NCI-H2171 treated with DMSO at 0.1 percent for 48 hours (cell line): ENCODE measurements around the gene LAGE3.

Experiments
- DNase-seq: peaks from one replicate; lab custom pipeline; 2025; lab: John Stamatoyannopoulos, UW

LAGE3 gene, protein sequence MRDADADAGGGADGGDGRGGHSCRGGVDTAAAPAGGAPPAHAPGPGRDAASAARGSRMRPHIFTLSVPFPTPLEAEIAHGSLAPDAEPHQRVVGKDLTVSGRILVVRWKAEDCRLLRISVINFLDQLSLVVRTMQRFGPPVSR

DNA sequence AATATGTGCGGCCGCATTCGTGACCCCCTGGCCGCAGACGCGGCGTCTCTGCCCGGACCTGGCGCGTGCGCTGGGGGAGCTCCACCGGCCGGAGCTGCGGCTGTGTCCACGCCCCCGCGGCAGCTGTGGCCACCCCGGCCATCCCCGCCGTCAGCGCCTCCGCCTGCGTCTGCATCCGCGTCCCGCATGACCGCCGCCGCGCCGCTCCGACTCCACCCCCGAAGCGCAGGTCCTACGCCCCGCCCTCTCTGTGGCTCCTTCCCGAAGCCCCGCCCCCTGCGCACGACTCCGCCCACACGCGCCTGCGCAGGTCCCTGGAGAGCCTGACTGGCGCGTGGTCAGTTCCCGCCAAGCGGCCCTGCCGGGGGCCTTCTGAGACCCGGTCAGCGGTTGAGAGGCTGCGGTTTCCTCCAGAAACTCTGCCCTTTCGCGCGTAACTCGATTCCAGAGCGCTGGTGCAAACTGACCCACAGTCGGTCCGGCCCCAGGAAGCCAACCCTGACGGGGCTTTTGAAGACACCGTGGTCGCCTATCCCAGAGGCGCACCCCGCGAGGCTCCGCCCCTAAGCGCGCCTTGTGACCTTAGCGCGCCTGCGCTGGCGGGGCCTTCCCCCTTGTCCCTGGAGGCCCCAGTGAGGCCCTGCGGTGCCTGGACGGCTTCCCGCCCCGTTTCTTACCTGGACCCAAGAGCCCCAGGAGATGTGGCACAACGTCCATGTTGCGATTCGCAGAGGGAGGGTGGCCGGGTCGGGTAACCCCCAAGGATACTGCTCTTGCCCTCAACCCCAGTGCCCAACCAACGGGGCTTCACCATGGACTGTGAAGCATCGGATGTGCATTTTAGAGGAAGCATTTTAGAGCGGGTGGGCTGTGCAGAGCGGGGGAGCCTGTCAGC is at the start of gene LAGE3:
Gene LAGE3, minus strand, starts transcription at position 554 of the 895 bp plus-strand sequence. Its CDS starts 366 bp downstream, at position 188.
- DNase-seq, result peak; percentile 80

DNA sequence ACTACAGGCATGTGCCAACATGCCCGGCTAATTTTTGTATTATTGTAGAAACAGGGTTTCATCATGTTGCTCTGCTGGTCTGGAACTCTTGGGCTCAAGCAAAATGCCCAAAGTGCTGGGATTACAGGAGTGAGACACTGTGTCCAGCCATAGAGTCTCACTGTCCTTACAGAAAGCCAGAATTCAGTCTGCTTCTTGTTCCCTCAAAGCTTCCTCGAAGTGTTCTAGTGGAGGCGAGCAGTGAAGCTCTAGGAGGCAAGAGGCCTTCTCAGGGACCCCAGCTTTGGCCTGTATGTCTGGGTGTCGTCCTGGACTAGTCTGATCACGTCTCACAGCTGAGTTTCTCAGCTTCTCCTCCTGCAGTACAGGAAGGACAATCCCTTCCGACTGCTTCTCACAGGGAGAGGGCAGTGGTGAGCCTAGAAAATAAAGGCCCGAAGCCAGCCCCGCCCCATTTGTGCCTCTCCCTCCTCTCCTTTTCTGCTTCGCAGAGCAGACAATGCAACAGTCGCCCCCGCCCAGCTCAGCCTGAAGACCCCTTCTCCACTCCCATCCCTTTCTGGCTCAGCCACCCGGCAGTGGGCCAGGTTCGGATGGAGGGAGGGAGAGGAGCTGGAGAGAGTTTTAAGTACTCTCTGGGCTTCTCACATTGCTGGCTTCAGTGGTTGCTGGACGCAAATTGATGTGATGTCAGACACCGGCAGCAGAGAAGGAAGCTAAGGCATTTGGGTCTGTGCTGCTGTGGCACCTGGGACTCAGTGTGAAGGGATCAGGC is 48.0 kb upstream of the LAGE3 start:
- DNase-seq, result peak; percentile 65

DNA sequence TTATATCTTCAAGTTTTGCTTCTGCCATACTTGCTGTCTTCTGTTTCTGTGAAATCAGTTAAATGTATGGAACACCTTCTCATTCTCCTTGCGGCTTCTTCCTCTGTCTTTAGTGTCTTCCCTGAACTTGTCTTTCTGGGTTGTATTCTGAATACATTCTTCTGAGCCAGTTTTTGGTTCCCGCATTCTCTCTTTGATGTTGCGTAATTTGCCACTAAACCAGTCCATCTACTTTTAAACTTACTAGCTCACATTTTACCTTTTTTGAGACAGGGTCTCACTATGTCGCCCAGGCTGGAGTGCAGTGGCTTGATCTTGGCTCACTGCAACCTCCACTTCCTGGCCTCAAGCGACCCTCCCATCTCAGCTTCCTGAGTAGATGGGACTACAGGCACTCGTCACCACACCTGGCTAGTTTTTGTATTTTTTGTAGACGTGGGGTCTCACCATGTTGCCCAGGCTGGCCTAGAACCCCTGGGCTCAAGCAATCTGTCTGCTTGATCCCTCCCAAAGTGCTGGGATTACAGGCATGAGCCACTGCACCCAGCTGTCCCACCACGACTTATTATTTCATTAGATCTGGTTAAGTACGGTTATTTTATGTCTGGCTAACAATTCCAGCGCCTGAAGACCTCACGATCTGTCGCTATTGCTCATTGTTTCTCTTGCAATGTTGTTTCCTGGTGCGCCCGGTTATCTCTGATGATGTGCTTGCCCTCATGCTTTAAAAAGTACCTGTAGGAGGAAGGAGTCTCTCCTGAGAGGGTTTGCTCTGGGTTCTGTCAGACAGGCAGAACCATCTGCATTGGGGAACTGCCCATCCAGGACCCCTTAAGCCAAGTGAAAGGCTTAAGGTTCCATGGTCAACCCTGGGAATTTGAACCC is 46.8 kb upstream of the LAGE3 start:
- DNase-seq, result no peak

DNA sequence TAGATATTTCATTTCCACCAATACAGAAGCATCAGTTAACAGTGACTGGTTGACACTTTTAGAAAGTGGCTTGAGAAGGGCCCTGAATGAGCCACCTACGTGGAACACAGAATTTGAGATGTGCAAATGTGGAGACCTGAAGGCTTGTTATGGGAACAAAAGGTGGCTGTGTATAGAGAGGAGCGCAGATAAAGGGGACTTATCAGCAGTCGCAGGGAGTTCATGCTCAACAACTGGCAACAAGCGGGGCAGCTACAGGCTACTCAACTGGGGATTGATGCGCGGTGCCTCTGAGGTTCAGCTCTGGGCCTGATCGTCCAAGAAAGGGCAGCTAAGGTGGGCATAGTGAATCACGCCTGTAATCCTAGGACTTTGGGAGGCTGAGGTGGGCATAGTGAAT is 40.3 kb upstream of the LAGE3 start:
- DNase-seq, result no peak

DNA sequence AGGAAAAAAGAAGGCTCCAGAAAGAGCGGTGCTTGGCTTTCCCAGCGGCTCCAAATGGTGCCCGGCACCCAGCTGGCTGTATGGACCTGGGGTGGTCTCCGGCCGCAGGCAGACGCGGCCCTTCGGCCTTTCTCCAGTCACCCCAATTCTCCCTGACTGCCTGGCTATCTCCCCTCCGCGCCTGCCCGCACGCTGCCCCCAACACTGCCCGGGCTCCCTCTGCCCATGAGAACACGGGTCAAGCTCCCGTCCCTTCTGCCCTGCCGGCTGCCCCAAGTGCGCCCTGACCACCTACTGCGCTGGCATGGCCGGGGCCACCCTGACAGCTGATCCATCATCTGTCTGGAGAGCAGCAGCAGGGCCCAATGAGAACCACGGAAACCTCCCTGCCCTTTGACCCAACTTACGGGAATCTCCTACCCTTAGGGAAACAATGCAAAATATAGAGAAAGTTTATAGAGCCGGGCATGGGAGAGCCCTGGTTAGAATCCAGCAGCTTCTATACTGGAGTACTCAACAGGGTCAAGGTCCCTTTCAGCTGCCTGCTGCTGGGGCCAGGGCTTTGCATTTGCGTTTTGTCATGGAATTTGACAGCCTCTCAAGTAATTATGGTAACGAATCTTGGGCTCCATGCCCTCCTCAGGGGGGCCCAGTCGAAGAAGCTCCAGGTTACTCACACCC is 38.2 kb upstream of the LAGE3 start:
- no peak for DNase-seq

DNA sequence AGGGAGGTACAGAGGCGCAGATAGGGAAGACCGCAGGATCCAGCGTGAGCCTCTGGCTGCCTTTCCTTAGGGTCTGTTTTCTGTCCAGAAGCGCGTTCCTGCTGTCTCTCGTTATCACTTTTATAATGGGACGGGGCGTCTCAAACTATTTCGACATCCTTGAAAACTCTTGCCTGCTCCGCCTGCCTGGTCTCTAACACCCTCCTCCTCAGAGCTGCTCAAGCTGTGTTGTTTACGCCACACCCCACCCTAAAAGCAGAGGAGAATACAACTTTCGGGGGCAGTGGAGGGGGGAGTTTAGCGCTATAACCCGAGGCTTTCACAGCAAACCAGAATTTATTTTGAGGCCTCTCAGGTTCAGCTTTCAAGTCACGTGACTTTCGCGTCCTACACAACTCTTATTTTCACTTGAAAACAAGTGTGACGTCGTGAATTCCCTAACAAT is 37.6 kb upstream of the LAGE3 start:
- DNase-seq, result no peak

DNA sequence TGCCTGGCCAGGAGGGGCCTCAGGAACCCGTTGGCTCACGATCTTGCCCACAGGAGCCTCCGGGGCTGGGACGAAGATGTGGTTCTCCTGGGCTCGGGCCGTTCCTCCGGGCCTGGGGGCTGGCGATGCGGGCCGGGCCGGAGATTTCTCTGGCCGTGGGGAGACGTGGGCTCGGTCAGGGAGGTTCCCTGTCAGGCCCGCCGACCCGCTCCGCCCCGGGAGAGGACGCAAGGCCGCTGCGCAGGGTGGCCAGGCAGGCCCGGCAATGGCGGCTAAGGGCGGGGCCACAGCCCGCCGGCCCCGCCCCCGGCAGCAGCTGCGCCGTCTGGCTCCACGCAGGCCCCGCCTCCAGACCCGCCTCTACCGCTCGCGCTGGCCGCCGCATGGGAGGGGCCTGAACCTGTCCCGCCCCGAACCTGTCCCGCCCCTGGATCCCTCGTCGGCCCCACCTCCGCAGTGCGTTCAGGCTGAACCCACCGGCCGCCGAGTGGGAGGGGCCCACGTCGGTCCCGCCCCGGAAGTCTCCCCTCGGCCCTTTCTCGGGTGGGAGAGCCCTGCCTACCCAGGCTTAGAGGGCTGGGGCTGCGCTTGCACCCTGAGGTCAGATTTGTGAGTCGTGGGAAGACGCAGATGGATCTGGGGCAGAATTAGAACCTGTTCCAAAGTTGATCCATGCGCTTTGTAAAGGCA is 37.0 kb upstream of the LAGE3 start, which contains the start of gene FAM3A:
Gene FAM3A, minus strand, starts transcription at position 267 of the 690 bp plus-strand sequence. CDS start 460 bp downstream, outside the sequence.
- DNase-seq, result peak; percentile 78

DNA sequence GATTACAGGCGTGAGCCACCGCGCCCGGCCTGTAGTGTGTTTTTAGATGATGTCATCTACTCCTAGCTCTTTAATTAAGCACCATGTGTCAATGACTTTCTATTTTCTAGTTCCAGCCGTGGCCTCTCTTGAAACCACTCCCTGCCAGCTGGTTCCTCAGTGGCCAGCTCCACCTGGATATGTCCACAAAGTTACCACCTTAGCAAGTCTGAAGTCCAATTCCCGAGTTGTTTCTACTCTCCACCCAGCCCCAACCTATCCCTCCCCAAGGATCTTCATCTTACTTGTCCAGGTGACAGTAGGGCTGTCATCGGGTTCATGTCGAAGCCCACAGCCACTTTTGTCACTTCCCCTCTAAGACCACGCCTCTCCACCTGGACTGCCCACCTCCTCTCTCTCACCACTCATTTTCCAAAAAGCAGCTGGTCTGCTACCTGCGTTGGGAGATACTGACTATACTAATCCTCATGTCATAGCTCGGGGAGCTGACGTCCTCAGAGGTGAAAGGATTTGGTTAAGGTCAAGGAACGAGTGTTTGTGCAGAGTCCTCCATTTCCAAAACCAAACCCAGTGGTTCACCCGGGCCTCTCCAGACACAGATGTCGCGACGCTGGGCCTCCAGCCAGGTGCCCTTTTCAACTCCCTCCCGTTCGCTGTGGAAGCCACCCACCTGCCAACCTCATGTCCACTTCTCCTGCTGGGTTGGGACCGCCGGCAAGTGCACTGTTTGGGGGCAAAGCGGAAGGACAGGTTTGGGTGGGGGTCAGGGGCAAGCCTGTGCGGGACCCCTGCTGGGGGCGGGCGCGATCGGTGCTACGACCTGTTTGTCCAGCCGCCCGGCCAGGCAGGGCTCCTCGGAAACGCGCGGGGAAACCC is 36.2 kb upstream of the LAGE3 start:
- DNase-seq, result peak; percentile 19

DNA sequence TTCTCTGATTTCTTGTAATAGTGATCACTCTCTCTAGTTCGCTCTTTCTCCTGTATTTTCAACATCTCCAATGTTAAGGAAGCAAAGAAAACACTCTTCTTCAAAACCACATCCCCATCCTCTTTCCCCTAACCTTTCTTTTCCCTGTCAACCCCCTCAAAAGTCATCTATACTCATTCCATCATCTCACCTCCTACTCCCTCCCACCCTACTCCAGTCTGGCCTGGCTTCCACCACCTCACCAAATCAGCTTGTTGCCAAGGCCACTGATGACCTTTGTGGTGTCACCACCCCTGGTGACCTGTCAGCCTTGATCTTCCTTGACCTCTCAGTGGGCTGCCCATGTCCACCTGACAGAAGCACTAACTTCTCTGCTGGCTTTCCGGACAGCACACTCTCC is 34.6 kb upstream of the LAGE3 start:
- no peak for DNase-seq

DNA sequence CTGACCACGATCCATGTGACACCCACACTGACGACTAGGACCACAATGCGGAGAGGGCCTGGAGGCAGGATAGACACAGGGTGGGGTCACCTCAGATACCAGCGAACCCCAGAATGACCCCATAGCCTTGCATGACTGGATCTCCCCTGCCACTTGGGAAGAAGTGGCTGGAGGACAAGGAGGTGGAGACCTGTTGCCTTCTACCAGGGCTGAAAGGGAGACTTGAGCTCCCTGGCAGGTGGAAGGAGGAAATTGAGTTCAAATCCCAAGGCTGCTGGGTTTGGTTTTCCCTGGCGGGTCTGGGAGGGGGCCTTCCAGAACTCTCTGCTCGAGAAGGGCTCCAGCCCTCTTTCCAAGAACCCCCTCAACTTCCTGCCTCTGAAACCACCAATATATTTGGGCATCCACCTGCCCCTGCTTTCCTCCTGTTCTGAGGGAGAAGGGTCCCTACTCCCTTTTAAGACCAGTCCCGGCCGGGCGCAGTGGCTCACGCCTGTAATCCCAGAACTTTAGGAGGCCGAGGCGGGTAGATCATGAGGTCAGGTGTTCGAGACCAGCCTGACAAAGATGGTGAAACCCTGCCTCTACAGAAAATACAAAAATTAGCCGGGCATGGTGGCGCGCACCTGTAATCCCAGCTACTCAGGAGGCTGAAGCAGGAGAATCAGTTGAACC is 33.9 kb upstream of the LAGE3 start:
- DNase-seq, result no peak

DNA sequence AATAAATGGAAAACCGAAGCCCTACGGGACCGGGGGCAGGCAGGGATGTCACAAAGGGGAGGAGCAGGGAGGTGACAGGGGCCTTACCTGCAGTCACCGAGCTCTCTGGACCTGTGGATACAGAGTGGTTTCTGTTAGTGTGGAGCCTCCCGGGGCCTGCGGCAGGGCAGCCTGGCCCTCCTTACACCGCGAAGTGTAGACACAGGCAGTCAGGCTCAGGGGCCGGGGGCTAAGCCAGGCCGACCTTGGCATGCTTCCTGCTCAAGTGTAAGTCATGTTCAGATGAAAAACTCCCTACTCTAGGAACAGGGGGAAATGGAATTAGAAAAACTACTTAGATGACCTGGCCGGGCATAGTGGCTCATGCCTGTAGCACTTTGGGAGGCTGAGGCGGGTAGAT is 32.7 kb upstream of the LAGE3 start:
- no peak for DNase-seq

DNA sequence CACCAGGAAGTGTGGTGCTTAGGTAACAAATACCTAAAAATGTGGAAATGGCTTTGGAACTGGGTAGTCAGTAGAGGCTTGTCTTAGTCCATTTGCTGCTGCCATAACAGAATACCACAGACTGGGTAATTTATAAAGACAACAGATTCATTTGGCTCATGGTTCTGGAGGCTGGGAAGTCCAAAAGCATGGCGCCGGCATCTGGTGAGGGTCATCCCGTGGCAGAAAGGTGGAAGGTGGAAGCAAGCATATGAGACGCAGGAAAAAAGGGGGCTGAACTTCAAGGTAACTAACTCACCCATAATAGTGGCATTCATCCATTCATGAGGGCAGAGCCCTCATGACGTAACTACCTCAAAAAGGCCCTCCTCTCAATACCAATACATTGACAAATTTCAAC is 30.4 kb upstream of the LAGE3 start:
- no peak for DNase-seq

DNA sequence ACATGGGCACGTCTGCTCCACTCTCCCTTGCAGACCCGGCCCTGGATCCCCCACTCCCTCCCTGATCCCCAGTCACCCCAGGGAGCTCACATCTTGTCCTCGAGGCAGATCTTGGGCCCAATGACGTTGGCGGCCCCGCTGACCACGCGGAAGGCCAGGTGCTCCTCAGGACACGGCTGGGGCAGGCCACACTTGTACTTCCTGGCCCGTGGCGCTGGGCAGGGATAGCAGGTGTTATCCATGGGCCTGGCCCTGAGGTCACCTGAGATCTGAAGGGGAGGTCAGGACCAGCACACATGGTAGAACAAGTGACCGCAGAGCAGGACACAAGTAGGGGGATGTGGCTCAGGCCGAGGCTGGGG is 29.3 kb upstream of the LAGE3 start:
- DNase-seq, result no peak

DNA sequence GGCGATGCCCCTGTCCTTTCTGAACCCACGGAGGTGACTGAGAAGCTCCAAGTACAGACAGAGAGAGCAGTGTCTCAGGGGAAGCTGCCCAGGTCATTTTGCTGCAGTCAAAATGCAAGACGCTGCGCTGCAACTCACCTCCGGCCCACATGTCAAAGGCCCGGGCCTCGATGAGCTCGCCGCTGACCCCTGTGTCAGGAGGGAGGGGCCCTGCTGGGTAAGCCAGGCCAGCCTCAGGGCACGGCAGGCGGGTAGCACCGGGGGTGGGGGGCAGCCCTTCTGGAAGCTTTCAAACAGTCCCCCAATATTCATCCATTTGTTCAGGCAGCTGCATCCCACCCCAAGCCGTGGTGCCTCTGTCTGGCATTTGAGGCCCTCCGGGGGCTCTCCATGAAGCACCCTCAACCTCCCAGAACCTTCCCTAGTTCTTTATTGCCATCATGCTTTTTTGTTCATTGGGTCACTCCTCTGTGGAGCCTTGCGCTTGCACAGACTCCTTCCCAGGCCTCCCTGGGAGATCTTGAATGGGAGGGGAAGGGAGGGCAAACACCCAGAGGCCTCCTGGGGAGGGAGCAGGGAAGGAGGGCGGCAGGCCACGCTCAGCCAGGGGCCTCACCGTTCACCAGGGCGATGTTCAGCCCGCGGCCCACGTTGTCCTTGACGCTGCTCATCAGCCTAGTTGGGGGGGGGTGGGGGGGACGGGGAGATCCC is 28.7 kb upstream of the LAGE3 start:
- DNase-seq, result no peak

DNA sequence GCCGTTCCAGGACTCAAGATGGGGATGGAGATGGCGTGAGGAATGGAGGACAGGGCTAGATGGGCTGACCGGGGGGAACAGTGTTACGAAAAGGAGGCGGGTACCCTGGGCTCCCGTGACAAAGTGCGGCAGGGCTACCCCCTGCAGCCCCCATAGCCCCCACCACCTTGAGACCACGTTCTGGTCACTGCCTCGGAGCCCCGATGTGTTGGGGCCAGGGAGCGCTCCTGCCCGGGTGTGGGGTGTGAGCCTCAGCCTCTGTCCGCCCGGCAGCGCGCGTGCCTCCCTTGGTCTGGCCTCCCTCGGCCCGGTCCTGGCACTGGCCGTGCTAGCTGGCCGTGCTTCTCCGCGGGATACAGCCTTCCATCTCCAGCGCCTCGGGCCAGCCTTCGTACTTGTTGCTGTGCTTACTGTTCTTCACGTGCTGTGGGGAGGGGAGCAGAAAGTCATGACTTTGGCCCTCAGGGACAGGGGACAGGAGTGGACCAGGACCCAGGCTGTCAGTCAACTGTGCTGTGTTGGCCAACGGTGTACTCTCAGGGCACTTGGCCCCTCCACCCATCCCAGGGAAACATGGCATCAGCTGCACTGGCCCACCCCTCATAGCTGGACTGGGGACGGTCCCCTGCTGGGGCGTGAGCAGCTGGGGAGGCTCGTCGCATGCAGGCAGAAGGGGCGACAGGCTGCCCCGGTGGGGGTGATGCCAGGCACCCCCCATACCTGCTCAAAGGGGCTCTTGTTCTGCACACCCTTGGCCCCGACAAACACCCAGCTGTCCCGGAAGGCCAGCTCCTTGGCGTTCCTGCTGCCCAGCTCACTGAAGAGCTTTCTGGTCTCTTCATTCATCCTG is 27.6 kb upstream of the LAGE3 start:
- no peak for DNase-seq

DNA sequence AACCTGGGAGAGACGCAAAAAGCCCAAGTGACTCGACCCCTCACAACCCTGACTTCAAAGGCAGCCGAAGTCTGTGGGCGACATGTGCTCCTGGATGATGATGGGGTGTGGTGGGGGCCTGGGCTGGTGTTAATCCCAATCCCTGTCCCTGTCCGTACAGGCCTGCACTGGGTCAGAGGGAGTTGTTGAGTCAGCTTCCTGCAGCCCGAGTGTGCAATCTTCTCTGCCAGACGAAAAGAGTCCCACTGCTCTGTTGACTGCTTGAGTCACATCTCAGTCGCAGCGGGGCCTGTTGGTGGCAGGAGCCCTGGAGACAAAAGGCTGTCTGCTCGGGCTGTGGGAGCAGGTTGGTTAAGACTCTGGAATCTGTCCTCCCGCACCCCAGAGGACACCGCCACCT is 26.7 kb upstream of the LAGE3 start:
- DNase-seq, result no peak

DNA sequence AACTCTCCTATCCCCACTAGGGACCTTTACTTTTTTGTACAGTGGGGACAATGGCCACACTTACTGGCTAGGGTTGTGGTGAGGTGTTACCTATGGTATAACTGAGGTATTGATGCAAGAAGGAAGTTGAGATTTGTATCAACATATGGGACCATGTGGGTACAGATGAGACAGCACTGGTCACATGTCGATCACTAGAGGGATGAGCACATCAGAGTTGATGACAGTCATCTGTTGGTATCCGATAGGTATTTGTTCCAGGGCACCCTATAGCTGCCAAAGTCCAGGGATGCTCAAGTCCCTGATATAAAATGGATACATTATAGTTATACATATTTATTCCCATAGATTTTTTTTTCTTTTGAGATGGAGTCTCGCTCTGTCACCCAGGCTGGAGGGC is 23.9 kb upstream of the LAGE3 start:
- DNase-seq, result no peak
